ENCODE results near the gene DDX31. TPM values are rescaled to one million over a fixed set of nuclear protein-coding genes. Genes with fewer than 3 reads are reported as not detected.

Gene DDX31
- total RNA-seq, 2 experiments from 2014 or later = 13.8 to 14.9 TPM

DNA sequence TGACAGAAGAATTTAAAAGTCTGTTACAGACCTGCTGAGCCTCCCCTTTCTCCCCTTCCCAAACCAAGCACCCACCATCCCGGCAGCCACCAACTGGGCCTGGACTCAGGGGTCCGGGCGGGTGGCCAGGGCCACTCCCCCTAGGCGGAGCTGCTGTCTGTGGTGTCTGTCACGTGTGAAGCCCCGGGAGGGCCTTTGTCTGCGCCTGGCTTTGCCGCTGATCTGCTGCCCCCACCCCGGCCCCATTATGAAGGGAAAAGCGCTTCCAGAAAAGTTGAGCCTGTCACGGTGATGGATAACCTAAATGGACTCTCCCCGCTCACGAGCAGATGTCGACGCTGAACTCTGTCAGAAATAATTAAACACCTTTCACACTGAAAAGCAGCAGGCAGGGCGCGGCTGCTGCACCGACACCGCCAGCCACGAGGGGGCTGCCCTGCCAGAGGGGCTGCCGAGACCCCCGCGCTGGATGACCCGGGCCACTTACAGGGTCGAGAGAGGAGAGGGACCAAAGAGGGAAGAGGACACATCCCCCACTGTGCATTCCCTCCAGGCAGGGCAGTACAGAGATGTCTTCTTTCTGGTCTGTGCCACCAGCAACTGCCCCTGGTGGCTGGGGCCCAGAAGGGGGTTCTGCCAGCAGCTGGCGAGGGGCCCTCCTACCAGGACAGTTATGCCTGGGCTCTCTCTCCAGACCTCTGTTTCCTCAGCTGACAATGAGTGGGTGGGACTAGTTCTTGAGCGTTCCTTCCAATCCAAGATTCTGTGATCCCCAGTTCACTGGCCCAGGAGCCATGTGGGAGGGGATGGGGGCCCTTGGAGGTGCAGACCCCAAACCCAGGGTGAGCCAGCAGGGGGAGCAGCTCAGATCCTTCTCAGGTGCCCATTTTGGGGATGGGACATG is 123.4 kb downstream of the DDX31 start:
- H3K27me3 Mint-ChIP-seq = peaks cover 27% of the 10 kb centered on the region
- POLR2A ChIA-PET = no interaction called here
- no peak overlapping the region for H3K27ac Mint-ChIP-seq
- ATAC-seq (ENCODE audit: low read depth) = no peak
- no peak for DNase-seq
- no peak overlapping the region for H3K4me3 Mint-ChIP-seq
- H3K4me1 Mint-ChIP-seq = peaks cover 5% of the 10 kb centered on the region
- H3K9me3 Mint-ChIP-seq = no peaks in the 10 kb centered on the region
- no peaks in the 10 kb centered on the region for H3K36me3 Mint-ChIP-seq

DNA sequence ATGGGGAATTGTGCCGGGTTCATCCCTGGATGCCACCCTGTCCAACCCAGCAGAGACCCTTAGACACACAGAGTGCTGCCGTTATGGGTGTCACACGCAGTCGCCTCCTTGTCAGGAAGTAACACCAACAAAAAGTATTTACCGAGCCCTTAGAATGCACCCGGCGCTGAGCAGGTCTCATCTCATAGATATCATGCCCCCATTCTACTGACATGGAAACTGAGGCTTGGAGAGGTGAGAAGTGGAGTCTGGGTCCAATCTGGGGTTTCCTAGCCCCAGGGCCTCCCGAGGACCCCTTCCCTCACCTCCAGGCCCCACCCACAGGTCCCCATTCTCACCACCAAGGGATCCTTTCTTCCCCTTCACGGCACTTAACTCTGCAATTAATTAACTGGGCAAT is 124.2 kb downstream of the DDX31 start:
- no peaks in the 10 kb centered on the region for H3K36me3 Mint-ChIP-seq

DNA sequence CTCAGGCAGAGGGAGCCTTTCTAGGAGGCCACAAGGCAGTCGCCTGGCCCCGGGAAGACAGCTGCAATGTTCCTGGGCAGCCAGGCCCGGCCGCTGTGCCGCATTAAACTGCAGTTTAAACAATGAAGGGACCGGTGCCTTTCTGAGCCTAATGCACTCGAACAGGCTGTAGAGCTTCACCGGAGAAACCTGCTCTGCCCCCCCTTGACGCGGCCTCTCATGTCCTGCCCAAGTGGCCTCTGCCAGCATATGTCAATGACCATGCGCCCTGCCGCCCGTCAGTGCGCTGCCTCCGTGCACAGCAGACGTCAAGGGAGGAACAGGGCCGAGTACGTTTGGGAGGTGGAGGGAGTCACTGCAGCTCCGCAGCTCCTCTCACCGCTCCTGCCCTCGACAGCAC is 125.8 kb downstream of the DDX31 start:
- ATAC-seq (ENCODE audit: low read depth) = no peak

More for the DNA sequence above, 124.2 kb downstream of the DDX31 start:
- POLR2A ChIA-PET = no interaction called here
- DNase-seq = no peak
- no peak overlapping the region for H3K4me3 Mint-ChIP-seq
- ATAC-seq (ENCODE audit: low read depth) = no peak
- peaks cover 24% of the 10 kb centered on the region for H3K27me3 Mint-ChIP-seq
- H3K4me1 Mint-ChIP-seq = peaks cover 5% of the 10 kb centered on the region
- no peak overlapping the region for H3K27ac Mint-ChIP-seq
- H3K9me3 Mint-ChIP-seq = no peaks in the 10 kb centered on the region

DNA sequence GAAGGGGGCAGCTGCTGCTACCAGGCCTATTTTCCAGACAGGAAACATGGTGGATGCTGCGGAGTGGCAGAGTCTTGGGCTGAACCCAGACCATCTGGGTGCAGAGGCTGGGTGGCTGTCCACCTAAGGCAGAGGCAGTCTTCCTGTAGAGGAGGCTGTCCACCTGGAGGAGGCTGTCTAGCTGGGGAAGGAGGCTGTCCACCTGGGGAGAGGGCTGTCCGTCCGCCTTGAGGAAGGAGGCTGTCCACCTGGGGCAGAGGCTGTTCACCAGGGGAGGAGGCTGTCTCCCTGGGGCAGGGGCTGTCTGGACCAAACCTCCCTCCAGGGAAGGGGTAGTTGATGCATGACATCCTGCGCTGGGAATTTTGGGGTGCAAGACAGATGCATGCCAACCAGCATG is 126.5 kb downstream of the DDX31 start:
- H3K36me3 Mint-ChIP-seq = no peaks in the 10 kb centered on the region
- no peaks in the 10 kb centered on the region for H3K9me3 Mint-ChIP-seq
- H3K27me3 Mint-ChIP-seq = peaks cover 27% of the 10 kb centered on the region
- no peak for DNase-seq
- H3K4me3 Mint-ChIP-seq = no peak overlapping the region
- no peak for ATAC-seq (ENCODE audit: low read depth)
- peaks cover 5% of the 10 kb centered on the region for H3K4me1 Mint-ChIP-seq
- POLR2A ChIA-PET = no interaction called here
- H3K27ac Mint-ChIP-seq = no peak overlapping the region

More for the DNA sequence above, 125.8 kb downstream of the DDX31 start:
- no peaks in the 10 kb centered on the region for H3K36me3 Mint-ChIP-seq
- POLR2A ChIA-PET = interaction anchor here (0.7 kb wide), 1 partner anchor 89 kb away, joined by 5 read pairs; no protein-coding TSS in a partner anchor
- peaks cover 27% of the 10 kb centered on the region for H3K27me3 Mint-ChIP-seq
- H3K27ac Mint-ChIP-seq = no peak overlapping the region
- no peak for DNase-seq
- no peaks in the 10 kb centered on the region for H3K9me3 Mint-ChIP-seq
- H3K4me1 Mint-ChIP-seq = peaks cover 5% of the 10 kb centered on the region
- no peak overlapping the region for H3K4me3 Mint-ChIP-seq

Other genes with a start within 250 kb of the DDX31 start
- gene BARHL1, start 87.4 kb downstream of the DDX31 start, total RNA-seq = not detected
- gene GTF3C4, start 481 bp upstream of the DDX31 start, total RNA-seq = 10 to 100 TPM; 11.4 to 11.7 TPM
- gene AK8, start 208.3 kb upstream of the DDX31 start, total RNA-seq = under 1 TPM in 1 of 2 experiments, not detected in 1; 0.30 TPM
- gene SPACA9, start 208.9 kb upstream of the DDX31 start, total RNA-seq = 1 to 10 TPM; 4.1 to 6.3 TPM

Measured in activated naive CD8-positive, alpha-beta T cell treated with anti-CD3 and anti-CD28 coated beads, Interleukin-2, amount 10 ng/mL, durations not matched to agents 7 days and 5 days (primary cell).